MM.1S (cell line): ENCODE results near the gene CELF2.

Source experiments
- DNase-seq: peaks from one replicate; pipeline ENCODE4 v3.0.0-alpha.2; 2015
- H2AFZ ChIP-seq: fragments of 300-600 bp; sonication (generic); 2 replicates; pipeline ENCODE4 v1.6.0; 2016; ENCODE audit warnings: antibody characterized with exemption, low read length
- H3F3A ChIP-seq: fragments of 300-600 bp; sonication (generic); 2 replicates; pipeline ENCODE4 v1.6.1; 2016; ENCODE audit warnings: mild to moderate bottlenecking, antibody characterized with exemption, low read length, moderate library complexity, mixed read lengths; ENCODE audit not compliant: insufficient read depth
- H3K27ac ChIP-seq: fragments of 300-600 bp; sonication (generic); 2 replicates; pipeline ENCODE4 v1.5.1; 2016; ENCODE audit warnings: mild to moderate bottlenecking, low read length
- H3K27me3 ChIP-seq: fragments of 300-600 bp; sonication (generic); replicated peaks from 2 replicates; pipeline ENCODE4 v1.6.0; 2016; ENCODE audit warnings: low read length; ENCODE audit not compliant: insufficient read depth
- H3K36me3 ChIP-seq: fragments of 300-600 bp; sonication (generic); replicated peaks from 2 replicates; pipeline ENCODE4 v1.6.1; 2016; ENCODE audit warnings: mild to moderate bottlenecking, low read length, mixed read lengths; ENCODE audit not compliant: insufficient read depth
- H3K4me1 ChIP-seq: fragments of 300-600 bp; sonication (generic); 2 replicates; pipeline ENCODE4 v1.6.1; 2016; ENCODE audit warnings: low read length, mixed read lengths
- H3K4me2 ChIP-seq: fragments of 300-600 bp; sonication (generic); 2 replicates; pipeline ENCODE4 v1.6.0; 2016; ENCODE audit warnings: low read depth, low read length
- H3K4me3 ChIP-seq: fragments of 300-600 bp; sonication (generic); 2 replicates; pipeline ENCODE4 v1.5.1; 2016; ENCODE audit warnings: low read length, mixed read lengths
- H3K79me2 ChIP-seq: fragments of 300-600 bp; sonication (generic); 2 replicates; pipeline ENCODE4 v1.6.1; 2016; ENCODE audit warnings: mixed run types, low read length, mixed read lengths
- H3K9ac ChIP-seq: fragments of 300-600 bp; sonication (generic); 2 replicates; pipeline ENCODE4 v1.6.1; 2016; ENCODE audit warnings: low read length, mixed read lengths
- H3K9me2 ChIP-seq: fragments of 300-600 bp; sonication (generic); replicated peaks from 2 replicates; pipeline ENCODE4 v1.6.1; 2016; ENCODE audit warnings: mild to moderate bottlenecking, low read length, mixed read lengths; ENCODE audit not compliant: insufficient read depth
- H3K9me3 ChIP-seq: fragments of 300-600 bp; sonication (generic); replicated peaks from 2 replicates; pipeline ENCODE4 v1.6.1; 2016; ENCODE audit warnings: mild to moderate bottlenecking, low read length, mixed read lengths; ENCODE audit not compliant: insufficient read depth
- H4K20me1 ChIP-seq: fragments of 300-600 bp; sonication (generic); 2 replicates; pipeline ENCODE4 v1.6.1; 2016; ENCODE audit warnings: mild to moderate bottlenecking, low read length, moderate library complexity, mixed read lengths; ENCODE audit not compliant: insufficient read depth
- CTCF ChIP-seq: fragments of 300-600 bp; sonication (generic); IDR thresholded peaks from 2 replicates; pipeline ENCODE4 v1.5.1; 2016; ENCODE audit warnings: antibody characterized with exemption, low read length, mixed read lengths
- EZH2 ChIP-seq: fragments of 300-600 bp; sonication (generic); optimal IDR thresholded peaks from 2 replicates; pipeline ENCODE3; 2017; ENCODE audit warnings: low read depth, mild to moderate bottlenecking, antibody characterized with exemption, low read length, mixed read lengths
- EZH2phosphoT487 ChIP-seq: fragments of 300-600 bp; sonication (generic); IDR thresholded peaks from 2 replicates; pipeline ENCODE4 v1.6.1; 2018; ENCODE audit warnings: antibody characterized with exemption, low read length

The CELF2 gene

DNA sequence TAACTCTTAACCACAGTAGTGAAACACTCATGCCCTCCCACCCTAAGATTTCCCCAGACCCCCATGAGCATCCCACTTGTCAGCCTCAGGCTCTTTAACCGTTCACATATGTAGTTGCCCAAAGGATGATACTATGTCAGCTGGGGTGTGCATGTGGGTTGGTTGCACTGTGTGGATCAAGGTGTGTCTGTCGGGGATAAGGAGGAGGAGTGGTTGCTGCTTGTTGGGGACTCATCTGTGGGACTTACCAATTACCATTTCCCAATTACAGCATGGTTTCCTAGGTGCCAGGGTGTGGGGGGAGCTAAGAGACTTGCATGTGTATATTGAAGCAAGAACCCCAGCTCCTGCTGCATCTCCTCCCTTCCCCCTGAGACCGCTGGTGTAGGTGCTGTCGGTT, 48.8 kb downstream of the CELF2 start:
- no peak for DNase-seq

GRCh38 chr10:11068861-11069633, 51.4 kb downstream of the CELF2 start:
- Histone ChIP-seq H3K9me2 (no peaks in the 10 kb centered on the region), H3F3A (no peaks in the 10 kb centered on the region), H3K4me3 (no peak overlapping the region), H2AFZ (no peak overlapping the region), H3K4me2 (no peak overlapping the region), H4K20me1 (no peaks in the 10 kb centered on the region), H3K27me3 (no peaks in the 10 kb centered on the region), H3K79me2 (peaks cover 94% of the 10 kb centered on the region), H3K9ac (no peak overlapping the region), H3K27ac (no peak overlapping the region), H3K9me3 (no peaks in the 10 kb centered on the region), H3K4me1 (peaks cover 5% of the 10 kb centered on the region; the same call in 1 of the 2 replicates), H3K36me3 (no peaks in the 10 kb centered on the region)
- no peak for DNase-seq
- TF ChIP-seq EZH2 (no peak), CTCF (no peak)

More for the DNA sequence above, 48.8 kb downstream of the CELF2 start:
- Histone ChIP-seq H3K9me3 (no peaks in the 10 kb centered on the region), H3K36me3 (no peaks in the 10 kb centered on the region), H2AFZ (no peak overlapping the region), H3F3A (no peaks in the 10 kb centered on the region), H3K4me3 (no peak overlapping the region), H3K9me2 (no peaks in the 10 kb centered on the region), H3K4me1 (peaks cover 5% of the 10 kb centered on the region; the same call in 1 of the 2 replicates), H3K27me3 (no peaks in the 10 kb centered on the region), H3K9ac (no peak overlapping the region), H3K4me2 (no peak overlapping the region), H3K79me2 (peaks cover 96% of the 10 kb centered on the region), H3K27ac (no peak overlapping the region), H4K20me1 (no peaks in the 10 kb centered on the region)
- TF ChIP-seq EZH2 (no peak), CTCF (no peak), EZH2phosphoT487 (no peak)

- no peak for DNase-seq
- H3K27me3 ChIP-seq: no peaks in the 10 kb centered on the region
- H3F3A ChIP-seq: no peaks in the 10 kb centered on the region
- H2AFZ ChIP-seq: no peak overlapping the region
- H3K4me2 ChIP-seq: no peak overlapping the region
- TF ChIP-seq EZH2phosphoT487 (no peak), CTCF (no peak)
- H3K27ac ChIP-seq: no peak overlapping the region
- no peaks in the 10 kb centered on the region for H3K9me3 ChIP-seq
- H3K4me3 ChIP-seq: no peak overlapping the region
- no peaks in the 10 kb centered on the region for H3K4me1 ChIP-seq
- H3K9me2 ChIP-seq: no peaks in the 10 kb centered on the region
- no peaks in the 10 kb centered on the region for H3K36me3 ChIP-seq
- no peak overlapping the region for H3K9ac ChIP-seq
- H3K79me2 ChIP-seq: peaks cover 94% of the 10 kb centered on the region
- no peaks in the 10 kb centered on the region for H4K20me1 ChIP-seq
These were observed 55.7 kb downstream of the CELF2 start for GRCh38 chr10:11073410-11073809.
